ENCODE results near the gene PNLIPRP1.

The PNLIPRP1 gene

GRCh38 chr10:116607336-116607735, 16.6 kb downstream of the PNLIPRP1 start:
- CTCF ChIA-PET: interaction anchor here (0.5 to 0.6 kb wide), 2 partner anchors 19 to 188 kb away, joined by 3 to 4 read pairs; no protein-coding TSS in a partner anchor
- TF ChIP-seq NFRKB (IDR thresholded peaks at IDR 0.05) (no peak), FOXM1 (IDR thresholded peaks at IDR 0.05; ENCODE audit: borderline replicate concordance) (no peak), SUZ12 (IDR thresholded peaks at IDR 0.05) (no peak)
- no peak for DNase-seq (ENCODE audit: extremely low spot score)
- POLR2A ChIA-PET: no interaction called here

- peak; percentile 58 for DNase-seq (ENCODE audit: extremely low spot score)
- POLR2A ChIA-PET: interaction anchor here (0.8 to 1.3 kb wide), 4 partner anchors 13 to 82 kb away, joined by 3 read pairs; no protein-coding TSS in a partner anchor
- CTCF ChIA-PET: no interaction called here
- no peak for TF ChIP-seq CTBP1 (IDR thresholded peaks at IDR 0.05; ENCODE audit: borderline replicate concordance)
- no peak for TF ChIP-seq FOXA1 (IDR thresholded peaks at IDR 0.05)
- no peak; the same call in 1 of the 2 replicates for TF ChIP-seq L3MBTL2 (conservative IDR thresholded peaks at IDR 0.05)
- TF ChIP-seq SP1 (IDR thresholded peaks at IDR 0.05): no peak
- TF ChIP-seq ARNT (IDR thresholded peaks at IDR 0.05): no peak
- no peak for TF ChIP-seq NFRKB (IDR thresholded peaks at IDR 0.05)
- no peak for TF ChIP-seq BHLHE40 (IDR thresholded peaks at IDR 0.05; ENCODE audit: borderline replicate concordance)
- TF ChIP-seq ZNF384 (IDR thresholded peaks at IDR 0.05): no peak
- TF ChIP-seq FOXK2 (IDR thresholded peaks at IDR 0.05): no peak
- TF ChIP-seq FOXM1 (IDR thresholded peaks at IDR 0.05; ENCODE audit: borderline replicate concordance): no peak
- no peak for TF ChIP-seq PKNOX1 (IDR thresholded peaks at IDR 0.05)
- no peak for TF ChIP-seq ELF4 (IDR thresholded peaks at IDR 0.05)
- no peak for TF ChIP-seq SUZ12 (IDR thresholded peaks at IDR 0.05)
- no peak for TF ChIP-seq TARDBP (IDR thresholded peaks at IDR 0.05)
- TF ChIP-seq HDGF (IDR thresholded peaks at IDR 0.05; ENCODE audit: borderline replicate concordance): no peak
- TF ChIP-seq LEF1 (IDR thresholded peaks at IDR 0.05; ENCODE audit: borderline replicate concordance): no peak
Observed at GRCh38 chr10:116608686-116609594, 18.2 kb downstream of the PNLIPRP1 start.

DNA sequence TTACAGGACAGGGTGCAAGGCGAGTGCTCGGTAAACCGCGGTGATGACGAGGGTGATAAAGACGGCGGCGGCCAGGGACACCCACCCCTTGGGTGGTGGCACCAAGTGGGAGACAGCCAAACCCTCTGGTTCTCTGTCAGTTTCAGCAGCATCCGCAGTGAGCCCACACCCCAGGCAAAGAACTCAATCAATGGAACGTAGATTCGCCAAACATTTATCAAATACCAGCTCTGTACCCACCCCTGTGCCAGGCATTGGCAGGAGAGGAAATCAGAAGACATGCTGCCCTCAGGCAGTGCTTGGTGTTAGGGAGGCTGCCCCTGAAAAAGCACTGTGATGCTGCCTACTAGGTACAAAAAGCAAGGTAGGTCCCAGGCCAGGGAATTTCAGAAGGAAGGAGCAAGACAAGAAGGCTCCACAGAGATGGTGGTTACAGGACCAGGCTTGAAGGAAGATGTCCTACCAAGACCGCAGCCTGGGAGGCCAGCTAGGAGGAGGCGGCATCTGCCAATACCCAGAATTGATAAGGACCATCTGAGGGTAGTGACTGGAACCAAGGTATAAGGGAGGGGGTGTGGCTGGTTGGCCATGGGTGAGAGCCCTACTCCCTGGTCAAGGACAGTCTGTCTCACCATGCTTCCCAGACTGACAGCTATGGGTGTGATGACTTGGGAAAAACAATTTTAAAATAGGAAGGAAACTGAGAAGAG, 19.8 kb downstream of the PNLIPRP1 start:
- CTCF ChIA-PET: no interaction called here
- TF ChIP-seq PKNOX1 (IDR thresholded peaks at IDR 0.05) (no peak), ARNT (IDR thresholded peaks at IDR 0.05) (no peak), NFRKB (IDR thresholded peaks at IDR 0.05) (no peak), L3MBTL2 (conservative IDR thresholded peaks at IDR 0.05) (no peak), FOXA1 (IDR thresholded peaks at IDR 0.05) (no peak), TARDBP (IDR thresholded peaks at IDR 0.05) (no peak), FOXK2 (IDR thresholded peaks at IDR 0.05) (no peak), ZNF384 (IDR thresholded peaks at IDR 0.05) (no peak), BHLHE40 (IDR thresholded peaks at IDR 0.05; ENCODE audit: borderline replicate concordance) (no peak), HDGF (IDR thresholded peaks at IDR 0.05; ENCODE audit: borderline replicate concordance) (no peak), CTBP1 (IDR thresholded peaks at IDR 0.05; ENCODE audit: borderline replicate concordance) (no peak), SP1 (IDR thresholded peaks at IDR 0.05) (no peak), LEF1 (IDR thresholded peaks at IDR 0.05; ENCODE audit: borderline replicate concordance) (no peak), FOXM1 (IDR thresholded peaks at IDR 0.05; ENCODE audit: borderline replicate concordance) (no peak), SUZ12 (IDR thresholded peaks at IDR 0.05) (no peak)
- POLR2A ChIA-PET: interaction anchor here (0.9 kb wide), 1 partner anchor 21 kb away, joined by 3 read pairs; no protein-coding TSS in a partner anchor
- DNase-seq (ENCODE audit: extremely low spot score): no peak

DNA sequence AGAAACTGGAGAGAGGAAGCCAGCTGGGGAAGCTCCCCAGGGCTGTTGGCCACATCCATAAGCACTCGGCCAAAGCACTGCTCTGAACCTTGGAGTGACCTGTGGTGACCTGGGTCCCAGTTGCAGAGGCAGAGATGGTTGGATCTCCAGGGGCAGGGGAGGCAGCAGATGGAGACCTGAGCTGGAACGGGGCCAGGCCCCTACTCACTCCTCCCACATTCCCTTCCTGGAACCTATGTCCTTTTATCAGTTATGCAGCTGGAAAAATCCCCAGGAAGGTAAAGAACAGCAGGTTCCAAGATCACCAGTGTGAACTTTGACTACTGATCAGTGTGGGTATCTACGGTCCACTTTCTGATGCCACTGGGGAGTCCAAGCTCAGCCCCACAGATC, 20.4 kb downstream of the PNLIPRP1 start:
- no peak for DNase-seq (ENCODE audit: extremely low spot score)
- ChIA-PET CTCF (no interaction called here), POLR2A (interaction anchor here (0.9 kb wide), 1 partner anchor 20 kb away, joined by 3 read pairs; no protein-coding TSS in a partner anchor)
- TF ChIP-seq NFRKB (IDR thresholded peaks at IDR 0.05) (no peak), TARDBP (IDR thresholded peaks at IDR 0.05) (no peak), ARNT (IDR thresholded peaks at IDR 0.05) (no peak), FOXA1 (IDR thresholded peaks at IDR 0.05) (no peak), SP1 (IDR thresholded peaks at IDR 0.05) (no peak), HDGF (IDR thresholded peaks at IDR 0.05; ENCODE audit: borderline replicate concordance) (no peak), CTBP1 (IDR thresholded peaks at IDR 0.05; ENCODE audit: borderline replicate concordance) (no peak), BHLHE40 (IDR thresholded peaks at IDR 0.05; ENCODE audit: borderline replicate concordance) (no peak), ELF4 (IDR thresholded peaks at IDR 0.05) (no peak), FOXK2 (IDR thresholded peaks at IDR 0.05) (no peak), L3MBTL2 (conservative IDR thresholded peaks at IDR 0.05) (no peak), ZNF384 (IDR thresholded peaks at IDR 0.05) (no peak), LEF1 (IDR thresholded peaks at IDR 0.05; ENCODE audit: borderline replicate concordance) (no peak), FOXM1 (IDR thresholded peaks at IDR 0.05; ENCODE audit: borderline replicate concordance) (no peak), PKNOX1 (IDR thresholded peaks at IDR 0.05) (no peak), SUZ12 (IDR thresholded peaks at IDR 0.05) (no peak)

GRCh38 chr10:116612107-116612769, 21.5 kb downstream of the PNLIPRP1 start:
- ChIA-PET CTCF (no interaction called here), POLR2A (no interaction called here)
- TF ChIP-seq LEF1 (IDR thresholded peaks at IDR 0.05; ENCODE audit: borderline replicate concordance) (no peak), SUZ12 (IDR thresholded peaks at IDR 0.05) (no peak), HDGF (IDR thresholded peaks at IDR 0.05; ENCODE audit: borderline replicate concordance) (no peak), ELF4 (IDR thresholded peaks at IDR 0.05) (no peak)
- no peak for DNase-seq (ENCODE audit: extremely low spot score)
